IMR-90 (cell line): ENCODE data around the gene TECPR2. TPM values are rescaled to one million over a fixed set of nuclear protein-coding genes. Genes with fewer than 3 reads are reported as not detected.

Source experiments
- ATAC-seq: fragments of 200-7000 bp; cut with Tn5 transposase; 2 replicates; pipeline ENCODE4 v1.9.1; 2020; ENCODE audit warnings: low read depth, mild to moderate bottlenecking, moderate library complexity
- BruUV-seq: library from RNA; stranded (reverse); fragments of 400-500 nt; replicated peaks from 2 replicates; lab custom pipeline; 2021; lab: Mats Ljungman, UMichigan
- CTCF ChIA-PET: fragments of 300-600 bp; formaldehyde crosslinking; extraction: SDS; loops from one replicate; lab custom pipeline; 2021; ENCODE audit warnings: antibody characterized with exemption; lab: Yijun Ruan, JAX
- POLR2A ChIA-PET: fragments of 300-600 bp; sonication (Branson Sonifier 250); formaldehyde crosslinking; loops from one replicate; lab custom pipeline; 2022; ENCODE audit warnings: antibody characterized with exemption; ENCODE audit not compliant: unreplicated experiment; lab: Charles Lee
- DNase-seq: peaks from one replicate; pipeline ENCODE4 v3.0.0; 2013
- H2AFZ ChIP-seq: replicated peaks from 2 replicates; pipeline ENCODE3; 2013; ENCODE audit warnings: low read length, mild to moderate bottlenecking; ENCODE audit not compliant: poor library complexity
- H2AK5ac ChIP-seq: 2 replicates; pipeline ENCODE4 v1.6.1; 2013; ENCODE audit warnings: low read depth, low read length, inconsistent platforms
- H2AK9ac ChIP-seq: replicated peaks from 2 replicates; pipeline ENCODE3; 2013; ENCODE audit warnings: mild to moderate bottlenecking, low read depth, low read length, moderate library complexity; ENCODE audit not compliant: poor library complexity
- H2BK120ac ChIP-seq: 2 replicates; pipeline ENCODE4 v1.6.1; 2013; ENCODE audit warnings: low read depth, low read length, inconsistent platforms
- H2BK15ac ChIP-seq: 3 replicates; pipeline ENCODE4 v1.6.1; 2013; ENCODE audit warnings: low read depth, low read length, inconsistent platforms
- H2BK20ac ChIP-seq: 2 replicates; pipeline ENCODE4 v1.6.1; 2013; ENCODE audit warnings: low read depth, mild to moderate bottlenecking, inconsistent platforms, low read length, moderate library complexity
- H2BK5ac ChIP-seq: 2 replicates; pipeline ENCODE4 v1.6.1; 2013; ENCODE audit warnings: mild to moderate bottlenecking, low read depth, low read length, inconsistent platforms; ENCODE audit not compliant: poor library complexity, severe bottlenecking
- H3K14ac ChIP-seq: replicated peaks from 2 replicates; pipeline ENCODE4 v1.6.1; 2013; ENCODE audit warnings: low read depth, low read length, inconsistent platforms
- H3K18ac ChIP-seq: 2 replicates; pipeline ENCODE4 v1.6.1; 2013; ENCODE audit warnings: low read depth, low read length, control low read depth
- H3K23ac ChIP-seq: 2 replicates; pipeline ENCODE4 v1.6.1; 2013; ENCODE audit warnings: low read depth, low read length, inconsistent platforms
- H3K27ac ChIP-seq: 2 replicates; pipeline ENCODE4 v1.5.1; 2013; ENCODE audit warnings: mild to moderate bottlenecking, control low read depth, low read length; ENCODE audit not compliant: insufficient read depth
- H3K27me3 ChIP-seq: 2 replicates; pipeline ENCODE4 v1.6.1; 2013; ENCODE audit warnings: low read length; ENCODE audit not compliant: control insufficient read depth, insufficient read depth
- H3K36me3 ChIP-seq: 2 replicates; pipeline ENCODE4 v1.6.1; 2013; ENCODE audit warnings: low read length, mixed read lengths; ENCODE audit not compliant: control insufficient read depth, insufficient read depth
- H3K4ac ChIP-seq: 2 replicates; pipeline ENCODE4 v1.6.1; 2013; ENCODE audit warnings: low read depth, low read length, inconsistent platforms
- H3K4me1 ChIP-seq: 2 replicates; pipeline ENCODE4 v1.6.1; 2013; ENCODE audit warnings: low read length, mixed read lengths; ENCODE audit not compliant: control insufficient read depth, insufficient read depth
- H3K4me2 ChIP-seq: 2 replicates; pipeline ENCODE4 v1.6.1; 2013; ENCODE audit warnings: low read depth, mild to moderate bottlenecking, control low read depth, low read length, moderate library complexity
- H3K4me3 ChIP-seq: 2 replicates; pipeline ENCODE4 v1.5.1; 2013; ENCODE audit warnings: low read depth, mild to moderate bottlenecking, control low read depth, low read length, moderate library complexity; ENCODE audit not compliant: insufficient read depth
- H3K56ac ChIP-seq: 2 replicates; pipeline ENCODE4 v1.6.1; 2013; ENCODE audit warnings: low read length, inconsistent platforms; ENCODE audit not compliant: insufficient read depth; ENCODE audit errors: extremely low read depth
- H3K79me1 ChIP-seq, 2 experiments: 2 replicates each; pipeline ENCODE4 v1.6.1; 2013; ENCODE audit warnings: low read length in 2 of 2, inconsistent platforms in 1 of 2, low read depth in 1 of 2
- H3K9ac ChIP-seq: 2 replicates; pipeline ENCODE4 v1.6.1; 2013; ENCODE audit warnings: low read depth, low read length, control low read depth
- H3K9me1 ChIP-seq: 2 replicates; pipeline ENCODE4 v1.6.1; 2013; ENCODE audit warnings: low read length, inconsistent platforms; ENCODE audit not compliant: insufficient read depth
- H3K9me3 ChIP-seq: 2 replicates; pipeline ENCODE4 v1.6.1; 2013; ENCODE audit warnings: low read length; ENCODE audit not compliant: control insufficient read depth, insufficient read depth
- H4K20me1 ChIP-seq: 2 replicates; pipeline ENCODE4 v1.6.1; 2013; ENCODE audit warnings: low read length, inconsistent platforms; ENCODE audit not compliant: insufficient read depth
- H4K5ac ChIP-seq: 2 replicates; pipeline ENCODE4 v1.6.1; 2013; ENCODE audit warnings: mild to moderate bottlenecking, low read depth, low read length, control low read depth
- H4K8ac ChIP-seq, 2 experiments: 2 replicates each; pipeline ENCODE4 v1.6.1; 2013; ENCODE audit warnings: low read depth in 2 of 2, low read length in 2 of 2, control low read depth in 1 of 2, inconsistent platforms in 1 of 2
- H4K91ac ChIP-seq: 2 replicates; pipeline ENCODE4 v1.6.1; 2013; ENCODE audit warnings: low read depth, low read length, inconsistent platforms; ENCODE audit not compliant: insufficient read depth
- BHLHE40 ChIP-seq: fragments of 150-350 bp; IDR thresholded peaks from 2 replicates; pipeline ENCODE4 v1.6.1; 2016; ENCODE audit warnings: mild to moderate bottlenecking, low read depth, low read length
- CEBPB ChIP-seq: IDR thresholded peaks from 2 replicates; pipeline ENCODE4 v1.6.1; 2012; ENCODE audit warnings: low read depth, low read length, improper control_type of control experiment
- CHD1 ChIP-seq: IDR thresholded peaks from 2 replicates; pipeline ENCODE4 v1.6.1; 2012; ENCODE audit warnings: low read depth, low read length, improper control_type of control experiment
- CTCF ChIP-seq: conservative IDR thresholded peaks from 2 replicates; pipeline ENCODE4 v1.5.1; 2012; ENCODE audit warnings: mild to moderate bottlenecking, low read depth, low read length, improper control_type of control experiment
- ELK1 ChIP-seq: fragments of 150-350 bp; IDR thresholded peaks from 2 replicates; pipeline ENCODE4 v1.6.1; 2016; ENCODE audit warnings: low read depth, mild to moderate bottlenecking, low read length, moderate library complexity, borderline replicate concordance
- FOS ChIP-seq: fragments of 150-350 bp; IDR thresholded peaks from 2 replicates; pipeline ENCODE4 v1.6.1; 2016; ENCODE audit warnings: low read depth, low read length
- MAFK ChIP-seq: IDR thresholded peaks from 2 replicates; pipeline ENCODE4 v1.6.1; 2012; ENCODE audit warnings: low read depth, low read length, improper control_type of control experiment
- MXI1 ChIP-seq: IDR thresholded peaks from 2 replicates; pipeline ENCODE4 v1.6.1; 2012; ENCODE audit warnings: low read depth, mild to moderate bottlenecking, low read length, moderate library complexity, borderline replicate concordance
- POLR2A ChIP-seq: IDR thresholded peaks from 2 replicates; pipeline ENCODE4 v1.6.1; 2012; ENCODE audit warnings: mild to moderate bottlenecking, low read depth, low read length
- RAD21 ChIP-seq: IDR thresholded peaks from 2 replicates; pipeline ENCODE4 v1.6.1; 2012; ENCODE audit warnings: low read length, improper control_type of control experiment
- RCOR1 ChIP-seq: IDR thresholded peaks from 2 replicates; pipeline ENCODE4 v1.6.1; 2012; ENCODE audit warnings: mild to moderate bottlenecking, low read length, improper control_type of control experiment; ENCODE audit not compliant: insufficient replicate concordance
- RFX5 ChIP-seq: IDR thresholded peaks from 2 replicates; pipeline ENCODE4 v1.8.0; 2012; ENCODE audit warnings: low read depth, mild to moderate bottlenecking, low read length, moderate library complexity
- SMC3 ChIP-seq: fragments of 150-350 bp; IDR thresholded peaks from 2 replicates; pipeline ENCODE4 v1.6.1; 2016; ENCODE audit warnings: low read depth, mild to moderate bottlenecking, antibody characterized with exemption, low read length, moderate library complexity
- USF2 ChIP-seq: fragments of 150-350 bp; IDR thresholded peaks from 2 replicates; pipeline ENCODE4 v1.6.1; 2017; ENCODE audit warnings: mild to moderate bottlenecking, antibody characterized with exemption, low read length, low read depth
- WGBS, 2 experiments: methylation state at CpG; one replicate each; pipeline versions ENCODE4 v1.1.5 to v1.1.7; 2013; ENCODE audit warnings: missing lambda C conversion rate in 2 of 2; ENCODE audit not compliant: insufficient read length in 1 of 2; ENCODE audit errors: extremely low coverage in 2 of 2; 5-methylcytosine and 5-hydroxymethylcytosine counted together
- dilution Hi-C: fragments of 300-500 bp; cut with HindIII; formaldehyde crosslinking; loops from one replicate; pipeline ENCODE4 v1.14.3; 2018; ENCODE audit warnings: low sequenced_read_pairs; ENCODE audit not compliant: unreplicated experiment
- in situ Hi-C: fragments of 300-500 bp; cut with MboI; formaldehyde crosslinking; loops from 3 replicates; pipeline ENCODE4 v1.14.3; 2019; ENCODE audit warnings: low sequenced_read_pairs, inconsistent platforms, mixed read lengths
- intact Hi-C: fragments of 100-400 bp; cut with micrococcal nuclease; formaldehyde crosslinking; loops from 2 replicates; pipeline ENCODE4 v1.10.0; 2022
- polyA plus RNA-seq, 3 experiments: library from polyadenylated mRNA; depleted of rRNA; stranded (reverse); fragments of >200 nt; gene quantifications; 2 replicates each; pipeline ENCODE4 v1.2.3, GENCODE V29; 2012; ENCODE audit warnings: low replicate concordance in 1 of 3
- total RNA-seq: library from RNA; depleted of rRNA; stranded (reverse); fragments of >200 nt; gene quantifications from 2 replicates; pipeline ENCODE4 v1.2.3, GENCODE V29; 2012

The TECPR2 gene
- total and polyA plus RNA-seq, 2 of the 4 experiments (the other 2 are of a cell fraction) = 9.5 to 11.7 TPM

GRCh38 chr14:102545461-102546265 is 182.9 kb downstream of the TECPR2 start:
- no peak overlapping the region for H4K91ac ChIP-seq
- DNase-seq = peak; percentile 17
- no peak overlapping the region for H2BK5ac ChIP-seq
- H2BK20ac ChIP-seq = no peak overlapping the region
- BruUV-seq = no TSS peak
- CTCF ChIA-PET = no interaction called here
- H4K5ac ChIP-seq = no peak overlapping the region; the same call in 1 of the 2 replicates
- no peak overlapping the region for H3K14ac ChIP-seq
- TF ChIP-seq RFX5 (no peak), CHD1 (no peak), RCOR1 (no peak), RAD21 (no peak), POLR2A (no peak), CEBPB (no peak), SMC3 (no peak), MAFK (no peak), FOS (no peak), USF2 (no peak), CTCF (no peak), MXI1 (no peak), ELK1 (no peak), BHLHE40 (no peak)
- H3K4me3 ChIP-seq = no peak overlapping the region
- WGBS, 2 experiments = 48% methylated on average over 9 of the region's 29 CpGs; no CpG with 5 or more reads in 1 of the 2 experiments
- peaks cover 20% of the 10 kb centered on the region for H3K27me3 ChIP-seq
- no peak overlapping the region for H4K8ac ChIP-seq
- H3K4me2 ChIP-seq = no peak overlapping the region; the same call in 1 of the 2 replicates
- no peak overlapping the region for H3K18ac ChIP-seq
- peak overlapping the region; percentile 5 for H2AK9ac ChIP-seq
- peak; percentile 45 for ATAC-seq
- no peak overlapping the region for H2AK5ac ChIP-seq
- peak overlapping the region; percentile 81 for H2AFZ ChIP-seq
- intact Hi-C loops = no loop called here
- H4K20me1 ChIP-seq = no peaks in the 10 kb centered on the region
- POLR2A ChIA-PET = interaction anchor here (0.6 kb wide), 1 partner anchor 17 kb away, joined by 4 read pairs; no protein-coding TSS in a partner anchor
- H2BK15ac ChIP-seq = no peak overlapping the region
- H3K9me1 ChIP-seq = no peaks in the 10 kb centered on the region; the same call in 1 of the 2 replicates
- H3K36me3 ChIP-seq = no peaks in the 10 kb centered on the region
- no peak overlapping the region for H3K56ac ChIP-seq
- dilution Hi-C loops = no loop called here
- H3K9me3 ChIP-seq = 0 out of 2 replicates have a peak, but pooled peaks cover 2% of the 10 kb centered on the region
- peaks cover 5% of the 10 kb centered on the region; the same call in 1 of the 2 replicates for H3K4me1 ChIP-seq
- H3K9ac ChIP-seq = no peak overlapping the region
- H3K4ac ChIP-seq = no peak overlapping the region
- H3K79me1 ChIP-seq = no peaks in the 10 kb centered on the region
- H2BK120ac ChIP-seq = no peak overlapping the region
- H3K27ac ChIP-seq = no peak overlapping the region
- in situ Hi-C loops = no loop called here
- no peak overlapping the region for H3K23ac ChIP-seq
